ENCODE results near the gene CHIC2.

The CHIC2 gene

DNA sequence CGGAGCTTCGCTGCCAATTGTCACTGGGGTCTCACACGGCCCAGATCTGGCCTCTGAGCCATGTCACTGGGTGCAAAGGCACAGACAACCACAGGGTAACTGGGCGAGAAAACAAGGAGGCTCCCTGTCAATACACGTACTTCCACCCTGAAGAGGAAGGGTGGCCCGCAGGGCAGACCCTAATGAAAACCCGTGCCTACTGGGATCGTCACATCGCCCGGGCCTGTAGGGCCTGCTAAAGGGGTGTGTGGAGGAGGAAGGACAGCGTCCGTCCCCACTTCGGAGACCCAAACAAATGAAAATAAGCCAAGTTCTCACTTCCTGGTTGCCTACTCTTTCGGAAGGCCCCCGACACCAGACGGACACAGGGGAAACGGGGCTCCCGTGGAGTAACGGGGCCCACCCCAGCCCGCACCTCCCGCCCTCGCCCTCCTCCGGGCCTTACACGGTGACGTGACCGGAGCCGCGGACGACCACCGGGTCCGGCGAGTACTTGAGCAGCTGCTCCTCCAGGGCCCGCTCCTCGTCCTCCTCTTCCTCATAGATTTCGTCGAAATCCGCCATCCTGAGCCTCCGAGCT, 578 bp downstream of the CHIC2 start:
- CTCF ChIA-PET, result interaction anchor here (1.6 to 2.6 kb wide), 4 partner anchors 10 to 169 kb away, joined by 4 to 10 read pairs (median 5); no protein-coding TSS in a partner anchor
- H3K4me3 ChIP-seq (ENCODE audit: low read depth, low read length), result peak overlapping the region; percentile 87
- TF ChIP-seq CTCF (IDR thresholded peaks at IDR 0.05; ENCODE audit: insufficient read depth, low read length, missing control alignments), result no peak
- POLR2A ChIA-PET, result no interaction called here
- no peak for DNase-seq (ENCODE audit: low read depth, low spot score)

DNA sequence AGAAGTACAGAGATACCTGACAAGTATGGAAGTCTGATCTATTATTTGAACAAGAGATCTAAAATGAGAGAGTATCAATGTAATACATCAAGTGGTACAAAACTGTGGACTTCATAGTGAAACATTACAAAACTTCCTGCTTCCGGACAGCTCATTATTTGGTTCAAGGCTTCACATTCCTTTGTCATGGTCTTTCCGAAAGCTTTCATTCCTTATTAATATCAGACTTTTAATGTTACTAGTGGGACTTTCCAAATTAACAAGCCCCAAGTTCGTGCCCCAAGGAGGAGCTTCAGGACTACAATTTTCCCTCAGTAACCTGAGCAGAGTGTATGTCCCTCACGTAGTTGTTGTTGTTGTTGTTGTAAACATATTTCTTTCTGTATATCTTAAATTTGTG, 1.2 kb downstream of the CHIC2 start:
- no peak for DNase-seq (ENCODE audit: low read depth, low spot score)
- TF ChIP-seq CTCF (IDR thresholded peaks at IDR 0.05; ENCODE audit: insufficient read depth, low read length, missing control alignments), result no peak
- ChIA-PET POLR2A (no interaction called here), CTCF (interaction anchor here (1.4 to 2.6 kb wide), 5 partner anchors 9 to 170 kb away, joined by 4 to 10 read pairs (median 5); no protein-coding TSS in a partner anchor)
- peak overlapping the region; percentile 87 for H3K4me3 ChIP-seq (ENCODE audit: low read depth, low read length)

DNA sequence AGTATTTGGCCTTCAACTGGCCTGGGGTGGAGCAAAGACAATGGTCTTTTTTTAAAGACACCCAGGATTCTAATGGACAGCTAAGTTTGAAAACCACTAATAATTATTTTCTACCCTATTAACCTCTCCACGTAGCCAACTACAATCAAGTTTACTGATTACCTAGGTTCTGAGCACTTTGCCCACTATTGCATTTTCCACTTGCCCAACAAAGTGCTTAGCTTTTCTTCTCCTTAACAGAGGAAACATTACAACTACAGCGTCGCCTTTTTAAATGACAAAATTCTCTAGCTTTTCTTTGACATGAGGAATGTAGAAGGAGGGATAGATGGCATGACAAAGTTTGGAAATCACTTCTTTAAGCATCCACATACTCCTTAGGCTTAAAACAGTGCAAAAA, 2.0 kb downstream of the CHIC2 start:
- peak overlapping the region; percentile 87 for H3K4me3 ChIP-seq (ENCODE audit: low read depth, low read length)
- ChIA-PET POLR2A (interaction anchor here (0.7 kb wide), 1 partner anchor 30 kb away, joined by 3 read pairs; no protein-coding TSS in a partner anchor), CTCF (interaction anchor here (1.1 to 2.6 kb wide), 3 partner anchors 132 to 171 kb away, joined by 5 to 10 read pairs (median 7); no protein-coding TSS in a partner anchor)
- TF ChIP-seq CTCF (IDR thresholded peaks at IDR 0.05; ENCODE audit: insufficient read depth, low read length, missing control alignments), result no peak
- DNase-seq (ENCODE audit: low read depth, low spot score), result no peak

DNA sequence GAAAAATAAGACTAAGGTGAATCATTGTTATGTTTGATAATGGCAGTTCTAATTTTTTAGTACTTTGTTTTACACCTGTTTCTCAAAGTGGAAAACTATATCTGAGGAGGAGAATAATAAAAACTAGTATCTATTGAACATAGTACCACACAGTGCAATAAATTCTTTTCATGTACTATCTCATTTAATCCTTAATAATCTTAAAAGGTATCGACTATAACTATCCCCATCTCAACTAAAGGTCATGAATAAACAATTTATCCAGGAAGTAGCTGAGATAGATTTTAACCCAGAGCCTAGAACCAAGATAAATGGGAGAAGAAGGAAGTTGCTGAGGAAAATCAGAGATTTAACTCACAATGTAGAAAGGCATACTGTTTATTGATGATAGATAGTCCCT, 2.5 kb downstream of the CHIC2 start:
- ChIA-PET CTCF (interaction anchor here (1.1 to 1.4 kb wide), 2 partner anchors 131 to 157 kb away, joined by 5 to 7 read pairs; no protein-coding TSS in a partner anchor), POLR2A (interaction anchor here (0.7 kb wide), 1 partner anchor 30 kb away, joined by 3 read pairs; no protein-coding TSS in a partner anchor)
- no peak for TF ChIP-seq CTCF (IDR thresholded peaks at IDR 0.05; ENCODE audit: insufficient read depth, low read length, missing control alignments)
- no peak for DNase-seq (ENCODE audit: low read depth, low spot score)
- H3K4me3 ChIP-seq (ENCODE audit: low read depth, low read length), result peak overlapping the region; percentile 87

DNA sequence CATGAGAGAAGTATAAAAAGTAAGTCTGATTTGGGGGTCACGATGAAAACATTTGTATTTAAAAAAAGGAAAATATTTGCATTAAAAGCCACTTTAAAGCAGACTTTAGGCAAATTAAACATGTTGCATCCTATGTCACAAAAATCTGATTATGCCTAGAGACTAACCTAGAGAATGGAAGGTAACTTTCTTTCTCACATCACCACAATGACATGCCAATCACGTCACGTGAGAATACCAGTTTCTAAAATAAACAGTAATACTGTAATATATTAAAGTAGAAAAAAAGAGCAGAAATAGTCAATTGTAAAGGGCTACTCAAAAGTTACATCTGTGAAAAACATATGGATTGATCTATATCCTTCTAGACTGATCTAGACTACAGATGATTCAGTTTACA, 3.3 kb downstream of the CHIC2 start:
- H3K4me3 ChIP-seq (ENCODE audit: low read depth, low read length), result no peak overlapping the region
- CTCF ChIA-PET, result no interaction called here

More for the DNA sequence above, 3.3 kb downstream of the CHIC2 start:
- TF ChIP-seq CTCF (IDR thresholded peaks at IDR 0.05; ENCODE audit: insufficient read depth, low read length, missing control alignments), result no peak
- DNase-seq (ENCODE audit: low read depth, low spot score), result no peak
- POLR2A ChIA-PET, result no interaction called here
